NT2/D1 (cell line): ENCODE measurements around the gene ABCA3.

Experiments
- SUZ12 ChIP-seq: IDR thresholded peaks from 2 replicates; pipeline ENCODE4 v1.6.1; 2011; ENCODE audit not compliant: insufficient read length, insufficient read depth; ENCODE audit errors: extremely low read depth
- YY1 ChIP-seq: IDR thresholded peaks from 2 replicates; pipeline ENCODE4 v1.6.1; 2011; ENCODE audit not compliant: insufficient read length, insufficient read depth
- ZNF274 ChIP-seq: IDR thresholded peaks from 2 replicates; pipeline ENCODE4 v1.6.1; 2011; ENCODE audit warnings: mild to moderate bottlenecking, low read depth, low read length

GRCh38 chr16:2236337-2237101, 104.0 kb downstream of the ABCA3 start, which contains the start of gene DNASE1L2:
- TF ChIP-seq YY1 (no peak), SUZ12 (no peak), ZNF274 (no peak)
